Activated naive CD4-positive, alpha-beta T cell treated with anti-CD3 and anti-CD28 coated beads, Interleukin-2, amount 10 ng/mL, durations not matched to agents 7 days and 5 days (primary cell): Measurements from ENCODE around the gene RBPMS2.
"Not testable (repeated sequence)": the region's sequence is repeated elsewhere in the genome, so short reads cannot be mapped to it uniquely, and the experiment has no call there.

Experiments
- CTCF ChIA-PET: fragments of 350-600 bp; sonication (Branson Sonifier 250); formaldehyde crosslinking; loops from one replicate; lab custom pipeline; 2021; ENCODE audit warnings: antibody characterized with exemption; lab: Charles Lee
- DNase-seq: peaks from one replicate; pipeline ENCODE4 v3.0.0-alpha.2; 2020
- H3K27ac Mint-ChIP-seq: one replicate; pipeline ENCODE4 v1.8.0; 2021; ENCODE audit warnings: mild to moderate bottlenecking, moderate library complexity, mixed read lengths
- H3K27me3 Mint-ChIP-seq: one replicate; pipeline ENCODE4 v1.8.0; 2021; ENCODE audit warnings: mild to moderate bottlenecking, mixed read lengths
- H3K36me3 Mint-ChIP-seq: one replicate; pipeline ENCODE4 v1.8.0; 2021; ENCODE audit warnings: mixed read lengths
- H3K4me1 Mint-ChIP-seq: one replicate; pipeline ENCODE4 v1.8.0; 2021; ENCODE audit warnings: mixed read lengths
- H3K4me3 Mint-ChIP-seq: one replicate; pipeline ENCODE4 v1.8.0; 2021; ENCODE audit warnings: mild to moderate bottlenecking, moderate library complexity, mixed read lengths
- H3K9me3 Mint-ChIP-seq: one replicate; pipeline ENCODE4 v1.8.0; 2021; ENCODE audit warnings: mixed read lengths

The RBPMS2 gene

GRCh38 chr15:64755427-64755940 is 19.9 kb downstream of the RBPMS2 start:
- H3K27ac Mint-ChIP-seq, result no peak overlapping the region
- no peak overlapping the region for H3K4me3 Mint-ChIP-seq
- H3K36me3 Mint-ChIP-seq, result no peaks in the 10 kb centered on the region
- CTCF ChIA-PET, result no interaction called here
- H3K27me3 Mint-ChIP-seq, result peaks cover 60% of the 10 kb centered on the region
- no peaks in the 10 kb centered on the region for H3K4me1 Mint-ChIP-seq
- H3K9me3 Mint-ChIP-seq, result no peaks in the 10 kb centered on the region
- no peak for DNase-seq

GRCh38 chr15:64754663-64755426 is 20.5 kb downstream of the RBPMS2 start:
- CTCF ChIA-PET, result no interaction called here
- Mint-ChIP-seq H3K27ac (no peak overlapping the region), H3K4me1 (no peaks in the 10 kb centered on the region), H3K9me3 (no peaks in the 10 kb centered on the region), H3K4me3 (no peak overlapping the region), H3K27me3 (peaks cover 63% of the 10 kb centered on the region), H3K36me3 (no peaks in the 10 kb centered on the region)
- no peak for DNase-seq

- no peaks in the 10 kb centered on the region for H3K4me1 Mint-ChIP-seq
- peaks cover 68% of the 10 kb centered on the region for H3K27me3 Mint-ChIP-seq
- no peaks in the 10 kb centered on the region for H3K9me3 Mint-ChIP-seq
- DNase-seq, result no peak
- H3K36me3 Mint-ChIP-seq, result no peaks in the 10 kb centered on the region
- no peak overlapping the region for H3K27ac Mint-ChIP-seq
- no peak overlapping the region for H3K4me3 Mint-ChIP-seq
- CTCF ChIA-PET, result interaction anchor here (0.7 kb wide), 1 partner anchor 399 kb away, joined by 3 read pairs; no protein-coding TSS in a partner anchor
Observed at GRCh38 chr15:64753480-64754185, 21.8 kb downstream of the RBPMS2 start.

DNA sequence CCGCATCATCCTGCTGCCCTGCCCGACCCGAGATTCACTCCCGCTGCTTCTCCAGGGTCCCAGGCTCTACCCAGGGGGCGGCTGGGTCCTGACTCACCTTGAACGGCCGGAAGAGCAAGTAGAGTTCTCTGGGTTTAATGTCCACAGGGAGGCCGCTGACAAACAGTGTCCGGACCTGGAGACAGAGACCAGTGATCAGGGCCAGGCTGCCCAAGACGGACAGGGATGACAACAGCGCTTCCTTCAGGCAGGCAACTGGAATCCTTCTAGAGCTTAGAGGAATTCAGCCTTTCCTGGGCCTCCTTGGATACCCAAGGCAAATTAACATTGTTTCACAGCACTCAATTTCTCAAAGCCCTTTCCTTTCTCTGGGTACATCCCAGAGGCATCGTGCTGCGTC is 23.9 kb downstream of the RBPMS2 start:
- DNase-seq, result no peak
- CTCF ChIA-PET, result no interaction called here
- Mint-ChIP-seq H3K27me3 (peaks cover 74% of the 10 kb centered on the region), H3K9me3 (no peaks in the 10 kb centered on the region), H3K36me3 (no peaks in the 10 kb centered on the region), H3K4me3 (no peak overlapping the region), H3K27ac (no peak overlapping the region), H3K4me1 (no peaks in the 10 kb centered on the region)

- H3K9me3 Mint-ChIP-seq, result no peaks in the 10 kb centered on the region
- no peak for DNase-seq
- CTCF ChIA-PET, result interaction anchor here (1.0 kb wide), 1 partner anchor 22 kb away, joined by 3 read pairs; no protein-coding TSS in a partner anchor
- no peaks in the 10 kb centered on the region for H3K4me1 Mint-ChIP-seq
- no peaks in the 10 kb centered on the region for H3K36me3 Mint-ChIP-seq
- peaks cover 76% of the 10 kb centered on the region for H3K27me3 Mint-ChIP-seq
- H3K4me3 Mint-ChIP-seq, result no peak overlapping the region
- no peak overlapping the region for H3K27ac Mint-ChIP-seq
Observed at GRCh38 chr15:64749999-64750657, 25.3 kb downstream of the RBPMS2 start.

GRCh38 chr15:64749167-64749566 is 26.2 kb downstream of the RBPMS2 start:
- Mint-ChIP-seq H3K4me3 (no peak overlapping the region), H3K9me3 (no peaks in the 10 kb centered on the region), H3K36me3 (no peaks in the 10 kb centered on the region), H3K27ac (no peak overlapping the region), H3K27me3 (peaks cover 70% of the 10 kb centered on the region), H3K4me1 (no peaks in the 10 kb centered on the region)
- CTCF ChIA-PET, result no interaction called here
- no peak for DNase-seq

GRCh38 chr15:64748251-64748650 is 27.1 kb downstream of the RBPMS2 start:
- CTCF ChIA-PET, result interaction anchor here (0.7 to 1.3 kb wide), 2 partner anchors 88 to 637 kb away, joined by 4 read pairs; no protein-coding TSS in a partner anchor
- Mint-ChIP-seq H3K9me3 (no peaks in the 10 kb centered on the region), H3K27me3 (peaks cover 73% of the 10 kb centered on the region), H3K4me3 (no peak overlapping the region), H3K36me3 (no peaks in the 10 kb centered on the region), H3K4me1 (no peaks in the 10 kb centered on the region), H3K27ac (no peak overlapping the region)
- no peak for DNase-seq

GRCh38 chr15:64747578-64747977 is 27.8 kb downstream of the RBPMS2 start:
- Mint-ChIP-seq H3K4me3 (no peak overlapping the region), H3K4me1 (no peaks in the 10 kb centered on the region), H3K27ac (no peak overlapping the region), H3K9me3 (no peaks in the 10 kb centered on the region), H3K36me3 (no peaks in the 10 kb centered on the region), H3K27me3 (peaks cover 67% of the 10 kb centered on the region)
- CTCF ChIA-PET, result interaction anchor here (0.7 to 1.3 kb wide), 2 partner anchors 89 to 638 kb away, joined by 4 read pairs; no protein-coding TSS in a partner anchor
- no peak for DNase-seq

DNA sequence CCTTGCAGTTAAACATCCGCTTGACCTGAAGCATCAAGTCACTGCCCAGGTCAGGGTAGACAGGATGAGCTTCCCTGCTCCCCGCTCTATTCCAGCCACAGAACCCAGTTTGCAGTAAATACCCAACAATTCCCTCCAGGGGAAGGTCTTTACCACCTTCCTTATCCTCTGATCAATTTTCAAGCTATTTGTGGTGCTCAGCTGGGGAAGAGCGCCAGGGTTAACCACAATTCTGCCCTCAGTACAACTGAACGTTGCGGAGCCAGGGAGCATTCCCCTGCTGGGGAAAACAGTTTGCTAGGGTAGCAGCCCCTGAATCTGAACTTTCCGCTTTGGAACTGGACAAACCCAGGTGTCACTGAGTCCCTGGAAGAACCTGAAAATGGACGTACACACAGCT is 28.5 kb downstream of the RBPMS2 start:
- no peak for DNase-seq
- H3K36me3 Mint-ChIP-seq, result no peaks in the 10 kb centered on the region
- H3K27me3 Mint-ChIP-seq, result peaks cover 61% of the 10 kb centered on the region
- CTCF ChIA-PET, result no interaction called here
- H3K27ac Mint-ChIP-seq, result no peak overlapping the region
- no peaks in the 10 kb centered on the region for H3K9me3 Mint-ChIP-seq
- H3K4me3 Mint-ChIP-seq, result no peak overlapping the region
- H3K4me1 Mint-ChIP-seq, result no peaks in the 10 kb centered on the region

GRCh38 chr15:64746356-64746755 is 29.0 kb downstream of the RBPMS2 start:
- no peaks in the 10 kb centered on the region for H3K4me1 Mint-ChIP-seq
- H3K27me3 Mint-ChIP-seq, result peaks cover 56% of the 10 kb centered on the region
- H3K4me3 Mint-ChIP-seq, result no peak overlapping the region
- CTCF ChIA-PET, result no interaction called here
- no peak for DNase-seq
- H3K27ac Mint-ChIP-seq, result no peak overlapping the region
- H3K9me3 Mint-ChIP-seq, result no peaks in the 10 kb centered on the region
- H3K36me3 Mint-ChIP-seq, result no peaks in the 10 kb centered on the region

DNA sequence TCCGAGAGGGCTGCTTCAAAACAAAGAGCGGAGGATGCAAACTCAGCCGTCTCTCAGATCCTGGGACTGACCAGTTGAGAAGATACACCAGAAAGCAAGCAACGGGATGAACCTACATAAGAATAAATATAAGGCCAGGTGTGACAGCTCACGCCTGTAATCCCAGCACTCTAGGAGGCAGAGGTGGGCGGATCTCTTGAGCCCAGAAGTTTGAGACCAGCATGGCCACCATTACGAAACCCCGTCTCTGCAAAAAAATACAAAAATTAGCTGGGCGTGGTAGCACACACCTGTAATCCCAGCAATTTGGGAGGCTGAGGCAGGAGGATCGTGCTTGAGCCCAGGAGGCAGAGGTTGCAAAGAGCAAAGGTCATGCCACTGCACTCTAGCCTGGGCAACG is 31.7 kb downstream of the RBPMS2 start:
- CTCF ChIA-PET, result no interaction called here
- H3K27me3 Mint-ChIP-seq, result peaks cover 37% of the 10 kb centered on the region
- H3K27ac Mint-ChIP-seq, result no peak overlapping the region
- H3K4me1 Mint-ChIP-seq, result no peaks in the 10 kb centered on the region
- no peaks in the 10 kb centered on the region for H3K9me3 Mint-ChIP-seq
- H3K4me3 Mint-ChIP-seq, result no peak overlapping the region
- no peak for DNase-seq
- H3K36me3 Mint-ChIP-seq, result no peaks in the 10 kb centered on the region

GRCh38 chr15:64742921-64743320 is 32.5 kb downstream of the RBPMS2 start:
- Mint-ChIP-seq H3K4me1 (no peaks in the 10 kb centered on the region), H3K36me3 (no peaks in the 10 kb centered on the region), H3K9me3 (no peaks in the 10 kb centered on the region), H3K4me3 (no peak overlapping the region), H3K27ac (no peak overlapping the region), H3K27me3 (peaks cover 29% of the 10 kb centered on the region)
- CTCF ChIA-PET, result no interaction called here
- DNase-seq, result no peak

- peaks cover 24% of the 10 kb centered on the region for H3K27me3 Mint-ChIP-seq
- CTCF ChIA-PET, result no interaction called here
- no peaks in the 10 kb centered on the region for H3K4me1 Mint-ChIP-seq
- H3K27ac Mint-ChIP-seq, result no peak overlapping the region
- DNase-seq, result no peak
- no peaks in the 10 kb centered on the region for H3K36me3 Mint-ChIP-seq
- H3K9me3 Mint-ChIP-seq, result no peaks in the 10 kb centered on the region
- H3K4me3 Mint-ChIP-seq, result no peak overlapping the region
Observed at GRCh38 chr15:64742385-64742784, 33.0 kb downstream of the RBPMS2 start.

GRCh38 chr15:64741708-64742107 is 33.7 kb downstream of the RBPMS2 start:
- not testable (repeated sequence) for H3K36me3 Mint-ChIP-seq, H3K27ac Mint-ChIP-seq, H3K9me3 Mint-ChIP-seq, H3K4me3 Mint-ChIP-seq, DNase-seq, H3K4me1 Mint-ChIP-seq
- CTCF ChIA-PET, result interaction anchor here (1.6 to 1.9 kb wide), 2 partner anchors 14 to 68 kb away, joined by 4 to 7 read pairs; no protein-coding TSS in a partner anchor
- H3K27me3 Mint-ChIP-seq, result peaks cover 17% of the 10 kb centered on the region
